Skeletal muscle tissue (tissue), 4 donors: ENCODE results near the gene DHRS3. TPM values are rescaled to one million over a fixed set of nuclear protein-coding genes. Genes with fewer than 3 reads are reported as not detected.

ENCODE experiments used
- H3K27ac ChIP-seq: one replicate; pipeline ENCODE4 v1.7.0; 2013; ENCODE audit warnings: mild to moderate bottlenecking, low read depth, low read length, inconsistent platforms
- H3K27me3 ChIP-seq, 3 donors: one replicate each; pipeline ENCODE4 v1.7.0; 2013; ENCODE audit warnings: low read length in 3 of 3; ENCODE audit not compliant: control insufficient read depth in 3 of 3, insufficient read depth in 3 of 3
- H3K36me3 ChIP-seq, 3 donors: one replicate each; pipeline ENCODE4 v1.7.0; 2013; ENCODE audit warnings: low read length in 3 of 3; ENCODE audit not compliant: control insufficient read depth in 3 of 3, insufficient read depth in 3 of 3
- H3K4me1 ChIP-seq, 3 donors: one replicate each; pipeline ENCODE4 v1.7.0; 2013; ENCODE audit warnings: low read length in 3 of 3, mild to moderate bottlenecking in 3 of 3; ENCODE audit not compliant: control insufficient read depth in 3 of 3, insufficient read depth in 3 of 3
- H3K4me3 ChIP-seq, 3 donors: one replicate each; pipeline ENCODE4 v1.7.0; 2013; ENCODE audit warnings: low read length in 3 of 3
- H3K9ac ChIP-seq, 3 donors: one replicate each; pipeline ENCODE4 v1.7.0; 2013; ENCODE audit warnings: low read length in 3 of 3, mild to moderate bottlenecking in 3 of 3, moderate library complexity in 2 of 3, low read depth in 1 of 3
- H3K9me3 ChIP-seq, 3 donors: one replicate each; pipeline ENCODE4 v1.7.0; 2013; ENCODE audit warnings: low read length in 3 of 3; ENCODE audit not compliant: control insufficient read depth in 3 of 3
- total RNA-seq: library from RNA; depleted of rRNA; stranded (reverse); fragments of >200 nt; gene quantifications from one replicate; pipeline ENCODE4 v1.2.3, GENCODE V29; 2014
- donor health status: Osteomylitis.

DHRS3 gene
- total RNA-seq, 1 donor from 2014 or later, result 37.6 TPM

DNA sequence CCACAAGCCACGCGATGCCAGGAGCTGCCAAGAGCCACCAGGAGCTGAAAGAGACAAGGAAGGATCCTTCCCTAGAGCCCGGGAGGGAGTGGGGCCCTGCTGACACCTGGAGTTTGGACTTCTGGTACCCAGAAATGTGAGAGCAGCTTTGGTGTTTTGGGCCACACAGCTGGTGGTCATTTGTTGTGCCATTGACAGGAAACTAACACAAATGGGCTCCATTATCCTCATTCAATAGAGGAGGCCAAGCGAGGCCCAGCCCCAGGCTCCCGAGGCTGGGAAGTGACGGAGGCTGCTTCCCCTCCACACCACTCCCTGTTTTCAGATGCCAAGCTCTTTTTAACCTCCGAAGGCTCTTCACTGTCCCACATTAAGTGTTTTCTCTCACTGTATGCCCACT is 25.5 kb downstream of the DHRS3 start:
- peak overlapping the region; percentile 79 for H3K27ac ChIP-seq
- peak overlapping the region in 2 of 3 donors; percentile 52 to 84 for H3K9ac ChIP-seq
- no peaks in the 10 kb centered on the region for H3K27me3 ChIP-seq
- no peaks in the 10 kb centered on the region for H3K9me3 ChIP-seq
- no peak overlapping the region for H3K4me3 ChIP-seq
- H3K36me3 ChIP-seq, result peaks cover 0 to 10% (median 2%) of the 10 kb centered on the region in 3 donors
- H3K4me1 ChIP-seq, result peaks cover 77 to 81% (median 79%) of the 10 kb centered on the region in 3 donors

DNA sequence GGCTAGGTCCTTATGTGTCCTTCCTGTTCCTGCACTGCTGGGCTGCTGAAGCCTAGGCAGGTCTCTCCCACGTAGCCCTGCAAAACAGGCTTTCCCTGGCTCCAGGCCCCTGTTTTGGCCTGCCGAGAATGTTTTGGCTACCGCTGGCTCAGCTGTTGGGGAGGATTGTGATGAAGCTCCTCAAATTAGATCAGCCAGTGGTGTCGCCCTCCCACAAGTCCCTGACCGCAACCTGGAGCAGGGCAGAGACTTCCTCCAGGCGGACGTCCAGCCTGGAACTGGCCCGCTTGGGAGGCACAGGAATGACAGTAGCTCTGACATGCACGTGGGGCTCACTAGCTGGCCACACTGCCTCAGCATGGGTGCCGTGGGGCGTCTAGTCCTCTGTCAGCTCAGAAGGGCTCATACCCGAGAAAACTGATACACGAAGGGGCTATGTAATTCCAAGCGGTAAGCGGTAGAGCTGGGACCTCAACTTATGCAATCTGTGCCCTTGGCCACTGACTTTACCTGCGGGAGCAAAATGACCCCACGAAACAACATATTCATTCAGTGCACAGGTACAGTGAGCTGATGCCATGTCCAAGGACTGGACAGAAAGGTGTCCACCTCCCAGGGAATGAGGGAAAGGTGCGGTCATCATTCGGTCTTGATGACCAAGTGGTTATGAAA is 26.6 kb downstream of the DHRS3 start:
- Histone ChIP-seq H3K36me3 (peaks cover 0 to 12% (median 2%) of the 10 kb centered on the region in 3 donors), H3K9ac (peak overlapping the region; percentile 47 to 84 (median 55)), H3K4me1 (peaks cover 68 to 70% (median 68%) of the 10 kb centered on the region in 3 donors), H3K27ac (peak overlapping the region; percentile 79), H3K9me3 (no peaks in the 10 kb centered on the region), H3K27me3 (no peaks in the 10 kb centered on the region), H3K4me3 (peak overlapping the region in 2 of 3 donors; percentile 10 to 49)

DNA sequence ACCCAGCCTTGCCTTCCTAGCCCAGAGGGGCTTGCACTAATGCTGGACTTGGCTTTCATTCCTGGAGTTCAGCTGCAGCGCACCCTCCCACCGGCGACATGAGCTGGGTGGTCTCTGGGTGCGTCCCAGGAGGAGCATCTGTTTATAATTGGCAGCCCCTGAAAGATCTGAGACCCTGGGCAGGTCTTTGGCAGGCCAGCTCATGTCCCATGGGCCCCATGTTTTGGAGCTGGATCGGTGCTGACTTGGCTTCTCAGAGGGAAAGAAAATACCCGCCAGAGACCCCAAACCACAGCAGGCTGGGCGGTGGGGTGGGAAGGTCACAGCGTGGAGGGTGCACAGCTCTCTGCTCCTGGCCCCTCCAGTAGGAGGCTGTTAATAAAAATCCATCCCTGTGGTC is 29.3 kb downstream of the DHRS3 start:
- H3K27ac ChIP-seq, result no peak overlapping the region
- H3K4me1 ChIP-seq, result peaks cover 46 to 54% (median 50%) of the 10 kb centered on the region in 3 donors

DNA sequence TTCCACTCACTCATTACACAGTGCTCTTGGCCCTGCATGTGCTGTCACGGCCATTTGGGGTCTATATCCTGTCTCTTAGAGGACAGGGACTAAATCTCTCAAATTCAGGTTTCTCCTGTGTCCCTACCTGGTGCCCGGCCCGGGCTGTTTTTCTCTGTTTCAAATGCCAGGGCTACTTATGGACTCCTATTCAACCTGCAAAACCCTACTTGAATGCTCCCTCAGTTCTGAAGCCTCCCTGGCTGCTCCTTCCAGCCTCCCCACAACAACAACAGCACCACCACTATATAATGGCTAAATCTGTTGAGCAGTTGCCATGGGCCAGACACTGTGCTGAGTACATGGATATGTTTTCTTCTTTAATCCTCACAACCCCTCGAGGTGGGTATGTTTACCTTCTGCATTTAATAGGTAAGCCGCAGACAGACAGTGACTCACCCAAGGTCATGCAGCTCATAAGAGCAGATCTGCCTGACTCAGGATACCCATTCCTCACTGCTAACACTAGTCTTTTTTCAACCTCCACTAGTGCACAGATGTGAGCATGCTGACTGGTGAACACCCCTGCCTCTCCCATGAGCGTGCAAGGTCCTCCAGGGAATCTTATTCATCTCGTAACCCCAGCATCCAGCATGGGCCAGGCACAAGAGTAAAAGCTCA is 29.9 kb downstream of the DHRS3 start:
- Histone ChIP-seq H3K36me3 (peaks cover 4 to 11% (median 6%) of the 10 kb centered on the region in 3 donors), H3K9ac (peak overlapping the region in 1 of 3 donors; percentile 50), H3K27me3 (no peaks in the 10 kb centered on the region), H3K4me3 (no peak overlapping the region), H3K27ac (no peak overlapping the region), H3K9me3 (no peaks in the 10 kb centered on the region), H3K4me1 (peaks cover 42 to 48% (median 45%) of the 10 kb centered on the region in 3 donors)

More for the DNA sequence above, 29.3 kb downstream of the DHRS3 start:
- Histone ChIP-seq H3K27me3 (no peaks in the 10 kb centered on the region), H3K36me3 (peaks cover 4 to 11% (median 6%) of the 10 kb centered on the region in 3 donors), H3K4me3 (no peak overlapping the region), H3K9ac (peak overlapping the region in 1 of 3 donors; percentile 50), H3K9me3 (no peaks in the 10 kb centered on the region)

DNA sequence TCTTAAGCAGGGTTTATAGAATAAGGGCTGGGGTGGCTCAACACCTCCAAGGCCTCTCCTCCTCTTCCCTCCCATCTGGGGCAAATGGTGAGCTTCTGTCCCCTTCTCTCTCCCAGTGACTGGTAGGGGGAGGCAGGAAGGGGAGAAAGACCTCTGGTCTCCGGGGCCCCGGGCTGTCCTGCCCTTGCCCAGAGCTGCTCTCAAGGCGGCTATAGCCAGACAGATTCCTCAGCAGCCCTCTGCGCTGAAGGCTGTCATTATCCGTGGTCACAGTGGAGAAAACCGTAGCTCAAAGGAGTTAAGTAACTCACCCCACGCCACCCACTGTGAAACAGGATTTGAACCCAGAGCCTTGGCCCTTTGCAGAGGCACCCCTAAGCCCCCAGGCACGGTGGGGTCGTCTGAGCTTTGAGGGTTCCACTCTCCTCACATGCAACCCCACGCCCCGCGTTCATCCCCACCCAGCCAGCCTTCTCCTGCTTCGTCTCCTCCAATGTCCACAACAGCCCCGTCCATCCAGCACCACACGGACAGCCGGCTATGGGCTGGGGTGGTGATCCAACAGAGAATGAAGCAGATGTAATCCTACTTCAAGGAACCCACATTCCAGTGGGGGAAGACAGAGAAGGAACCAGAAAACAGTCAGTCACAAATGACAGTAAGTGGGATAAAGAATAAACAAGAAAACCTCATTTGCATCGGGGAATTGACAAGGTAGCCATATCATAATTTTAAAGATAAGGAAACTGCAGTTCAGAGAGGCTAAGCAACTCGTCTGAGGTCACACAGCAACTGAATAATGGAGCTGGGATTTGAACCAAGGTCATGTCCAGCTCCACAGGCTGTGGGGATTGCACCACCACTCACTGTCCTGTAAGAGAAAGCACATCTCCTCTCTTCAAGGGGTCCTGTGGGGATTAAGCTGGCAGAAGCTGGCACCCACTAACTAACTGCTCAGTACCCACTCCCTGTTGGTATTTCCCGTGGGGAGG is 31.8 kb downstream of the DHRS3 start:
- Histone ChIP-seq H3K27ac (no peak overlapping the region), H3K4me3 (no peak overlapping the region), H3K36me3 (peaks cover 4 to 7% (median 6%) of the 10 kb centered on the region in 3 donors), H3K9ac (no peak overlapping the region), H3K27me3 (no peaks in the 10 kb centered on the region), H3K4me1 (peaks cover 27 to 35% (median 32%) of the 10 kb centered on the region in 3 donors), H3K9me3 (no peaks in the 10 kb centered on the region)

DNA sequence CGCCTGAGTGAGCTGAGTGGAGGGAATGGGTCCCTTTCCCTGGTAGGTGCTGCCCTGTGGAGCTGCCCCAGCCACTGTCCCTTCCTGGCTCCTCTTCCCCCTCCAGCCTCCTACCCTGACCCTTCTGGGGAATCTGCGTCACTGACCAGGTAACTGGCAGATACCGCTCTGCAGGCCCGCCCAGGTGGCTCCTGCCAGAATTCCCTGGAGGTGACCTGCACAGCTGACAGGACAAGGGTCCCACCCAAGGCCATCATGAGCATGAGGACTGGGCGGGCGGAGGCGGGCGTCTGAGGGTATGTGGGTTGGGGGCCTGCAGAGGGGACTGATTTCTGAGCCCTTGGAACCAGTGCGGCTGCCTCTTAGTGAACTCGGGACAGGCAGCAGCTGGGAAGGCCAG is 32.5 kb downstream of the DHRS3 start:
- no peaks in the 10 kb centered on the region for H3K9me3 ChIP-seq
- peak overlapping the region in 1 of 3 donors; percentile 33 for H3K9ac ChIP-seq
- H3K27ac ChIP-seq, result no peak overlapping the region
- peaks cover 4 to 8% (median 7%) of the 10 kb centered on the region in 3 donors for H3K36me3 ChIP-seq
- no peaks in the 10 kb centered on the region for H3K27me3 ChIP-seq
- no peak overlapping the region for H3K4me3 ChIP-seq
- H3K4me1 ChIP-seq, result peaks cover 27 to 34% (median 30%) of the 10 kb centered on the region in 3 donors

DNA sequence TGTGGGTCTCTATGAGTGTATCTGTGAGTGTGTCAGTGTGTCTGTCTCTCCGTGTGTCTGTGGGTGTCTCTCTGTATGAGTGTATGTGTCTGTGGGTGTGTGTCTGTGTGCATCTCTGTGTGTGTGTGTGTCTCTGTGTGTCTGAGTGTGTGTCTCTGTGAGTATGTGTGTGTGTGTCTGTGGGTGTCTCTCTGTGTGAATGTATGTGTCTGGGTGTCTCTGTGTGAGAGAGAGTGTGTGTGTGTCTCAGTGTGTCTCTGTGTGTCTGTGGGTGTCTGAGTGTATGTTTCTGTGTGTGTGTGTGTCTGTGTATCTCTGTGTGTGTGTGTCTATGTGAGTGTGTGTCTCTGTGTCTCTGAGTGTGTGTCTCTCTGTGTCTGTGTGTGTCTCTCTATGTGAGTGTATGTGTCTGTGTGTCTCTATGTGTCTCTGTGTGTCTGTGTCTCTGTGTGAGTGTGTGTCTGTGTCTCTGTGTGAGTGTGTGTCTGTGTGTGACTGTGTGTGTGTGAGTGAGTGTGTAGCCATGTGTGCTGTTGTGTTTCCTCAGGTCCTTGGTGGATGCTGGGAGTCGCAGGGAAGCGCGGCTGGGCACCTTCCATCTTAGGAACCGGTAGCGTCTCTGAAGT is 33.0 kb downstream of the DHRS3 start:
- H3K4me1 ChIP-seq, result peaks cover 25 to 34% (median 29%) of the 10 kb centered on the region in 3 donors

DNA sequence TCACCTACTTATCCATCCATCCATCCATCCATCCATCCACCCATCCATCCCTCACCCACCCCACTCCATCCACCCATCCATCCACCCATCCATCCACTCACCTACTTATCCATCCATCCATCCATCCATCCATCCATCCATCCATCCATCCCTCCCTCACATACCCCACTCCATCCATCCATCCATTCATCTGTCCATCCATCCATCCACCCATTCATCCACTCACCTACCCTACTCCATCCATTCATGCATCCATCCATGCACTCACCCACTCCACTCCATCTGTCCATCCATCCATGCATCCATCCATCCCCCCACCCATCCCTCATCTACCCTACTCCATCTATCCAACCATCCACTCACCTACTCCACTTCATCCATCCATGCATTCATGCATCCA is 34.5 kb downstream of the DHRS3 start:
- H3K4me1 ChIP-seq, result peaks cover 24 to 38% (median 24%) of the 10 kb centered on the region in 3 donors
- H3K27me3 ChIP-seq, result no peaks in the 10 kb centered on the region

More for the DNA sequence above, 33.0 kb downstream of the DHRS3 start:
- peak overlapping the region in 1 of 3 donors; percentile 33 for H3K9ac ChIP-seq
- H3K4me3 ChIP-seq, result no peak overlapping the region
- H3K27ac ChIP-seq, result no peak overlapping the region
- no peaks in the 10 kb centered on the region for H3K9me3 ChIP-seq
- H3K36me3 ChIP-seq, result peaks cover 4 to 13% (median 8%) of the 10 kb centered on the region in 3 donors
- H3K27me3 ChIP-seq, result no peaks in the 10 kb centered on the region

DNA sequence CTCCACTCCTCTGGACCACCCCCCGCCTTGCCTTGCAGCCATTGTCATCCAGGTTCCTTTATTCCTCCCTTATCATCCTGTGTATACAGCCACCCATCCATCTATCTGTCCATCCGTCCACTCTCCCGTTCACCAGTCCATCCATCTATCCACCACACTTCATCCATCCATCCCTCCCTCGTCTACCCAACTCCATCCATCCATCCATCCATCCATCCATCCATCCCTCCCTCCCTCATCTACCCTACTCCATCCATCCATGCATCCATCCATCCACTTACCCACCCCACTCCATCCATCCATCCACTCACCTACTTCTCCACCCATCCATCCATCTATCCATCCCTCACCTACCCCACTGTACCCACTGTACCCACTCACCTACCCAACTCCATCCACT is 35.4 kb downstream of the DHRS3 start:
- peaks cover 20 to 30% (median 23%) of the 10 kb centered on the region in 3 donors for H3K36me3 ChIP-seq
- no peaks in the 10 kb centered on the region for H3K9me3 ChIP-seq
- H3K9ac ChIP-seq, result no peak overlapping the region
- H3K27ac ChIP-seq, result no peak overlapping the region
- H3K4me3 ChIP-seq, result no peak overlapping the region
- H3K4me1 ChIP-seq, result peaks cover 21 to 38% (median 22%) of the 10 kb centered on the region in 3 donors
- no peaks in the 10 kb centered on the region for H3K27me3 ChIP-seq

More for the DNA sequence above, 34.5 kb downstream of the DHRS3 start:
- Histone ChIP-seq H3K36me3 (peaks cover 13 to 21% (median 15%) of the 10 kb centered on the region in 3 donors), H3K9me3 (no peaks in the 10 kb centered on the region), H3K4me3 (no peak overlapping the region), H3K27ac (no peak overlapping the region), H3K9ac (no peak overlapping the region)
